ENCODE results near the gene AKT1S1.

- TF ChIP-seq POLR2A (IDR thresholded peaks at IDR 0.05; ENCODE audit: low read depth, low read length) (no peak; the same call in 1 of the 2 replicates), POLR2AphosphoS5 (IDR thresholded peaks at IDR 0.05; ENCODE audit: low read depth, low read length) (no peak), TAF1 (IDR thresholded peaks at IDR 0.05; ENCODE audit: low read depth, low read length) (no peak), PAX5 (IDR thresholded peaks at IDR 0.05; ENCODE audit: insufficient read depth, low read length, severe bottlenecking) (no peak)
These were observed 33.0 kb upstream of the AKT1S1 start for GRCh38 chr19:49910179-49910578.

Measured in GM12891 (cell line).